Liver (tissue), 3 donors: ENCODE data around the gene WDCP.

Source experiments
- CTCF ChIP-seq: fragments of 150-350 bp; IDR thresholded peaks from 2 replicates; pipeline ENCODE4 v1.5.1; 2017; ENCODE audit warnings: improper control_type of control experiment, low read depth, low read length; ENCODE audit not compliant: missing input control
- EGR1 ChIP-seq, 2 donors: IDR thresholded peaks; 2 replicates each; pipeline ENCODE4 v1.6.1; 2016 to 2018; ENCODE audit warnings: antibody characterized with exemption in 2 of 2, low read depth in 2 of 2
- GABPA ChIP-seq, 2 donors: IDR thresholded peaks in 1 of 2; conservative IDR thresholded peaks in 1 of 2; 2 replicates each; pipeline ENCODE4 v1.6.1; 2016; ENCODE audit warnings: antibody characterized with exemption in 2 of 2, mild to moderate bottlenecking in 1 of 2, moderate library complexity in 1 of 2
- JUND ChIP-seq, 2 donors: IDR thresholded peaks; 2 replicates each; pipeline ENCODE4 v1.6.1; 2016; ENCODE audit warnings: antibody characterized with exemption in 2 of 2
- MAX ChIP-seq: IDR thresholded peaks from 2 replicates; pipeline ENCODE4 v1.6.1; 2016; ENCODE audit warnings: antibody characterized with exemption
- RAD21 ChIP-seq, 2 donors: IDR thresholded peaks; 2 replicates each; pipeline ENCODE4 v1.6.1; 2016; ENCODE audit warnings: antibody characterized with exemption in 2 of 2, mild to moderate bottlenecking in 2 of 2
- REST ChIP-seq: IDR thresholded peaks from 2 replicates; pipeline ENCODE4 v1.6.1; 2016; ENCODE audit warnings: antibody characterized with exemption, mild to moderate bottlenecking
- SP1 ChIP-seq: IDR thresholded peaks from 2 replicates; pipeline ENCODE4 v1.6.1; 2018; ENCODE audit warnings: antibody characterized with exemption, mild to moderate bottlenecking
- YY1 ChIP-seq: IDR thresholded peaks from 2 replicates; pipeline ENCODE4 v1.6.1; 2016; ENCODE audit warnings: antibody characterized with exemption, mild to moderate bottlenecking
- ZBTB33 ChIP-seq: IDR thresholded peaks from 2 replicates; pipeline ENCODE4 v1.6.1; 2016; ENCODE audit warnings: antibody characterized with exemption
- donor health status: healthy.
- donor health status: healthy.

DNA sequence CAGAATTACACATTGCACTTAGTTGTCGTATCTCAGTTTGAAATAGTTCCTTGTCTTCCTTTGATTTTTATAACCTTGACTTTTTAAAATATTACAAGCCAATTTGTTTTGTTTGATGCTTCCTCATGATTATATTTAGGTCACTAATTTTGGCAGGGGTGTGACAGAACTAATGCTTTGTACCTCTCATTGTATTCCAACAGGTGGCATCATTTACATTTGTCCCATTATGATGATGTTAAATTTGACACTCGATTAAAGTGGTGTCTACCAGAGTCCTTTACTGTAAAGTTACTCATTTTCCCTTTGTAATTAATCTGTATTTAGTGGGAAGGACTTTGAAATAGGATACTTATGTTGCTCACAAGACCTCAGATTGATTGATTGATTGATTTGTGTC lies 58.8 kb downstream of the WDCP start:
- peak; percentile 48 for TF ChIP-seq CTCF
- TF ChIP-seq EGR1 (IDR thresholded peaks at IDR 0.05; ENCODE audit: low read depth in 2 of 2) = no peak
- TF ChIP-seq MAX = no peak
- no peak for TF ChIP-seq SP1
- peak; percentile 70 to 77 for TF ChIP-seq RAD21 (IDR thresholded peaks at IDR 0.05)
- TF ChIP-seq REST = no peak
- no peak for TF ChIP-seq ZBTB33
- TF ChIP-seq GABPA (IDR thresholded peaks at IDR 0.05 in 1 of 2, conservative IDR thresholded peaks at IDR 0.05 in 1 of 2) = no peak
- no peak for TF ChIP-seq JUND (IDR thresholded peaks at IDR 0.05)
- no peak for TF ChIP-seq YY1
